HG02798 (cell line): ENCODE data around the gene APLF.

Source experiments
- ATAC-seq: cut with Tn5 transposase; IDR thresholded peaks from one replicate; pipeline ENCODE4 v1.9.1; 2021; ENCODE audit warnings: mild to moderate bottlenecking; ENCODE audit not compliant: unreplicated experiment, poor library complexity

Gene APLF, protein sequence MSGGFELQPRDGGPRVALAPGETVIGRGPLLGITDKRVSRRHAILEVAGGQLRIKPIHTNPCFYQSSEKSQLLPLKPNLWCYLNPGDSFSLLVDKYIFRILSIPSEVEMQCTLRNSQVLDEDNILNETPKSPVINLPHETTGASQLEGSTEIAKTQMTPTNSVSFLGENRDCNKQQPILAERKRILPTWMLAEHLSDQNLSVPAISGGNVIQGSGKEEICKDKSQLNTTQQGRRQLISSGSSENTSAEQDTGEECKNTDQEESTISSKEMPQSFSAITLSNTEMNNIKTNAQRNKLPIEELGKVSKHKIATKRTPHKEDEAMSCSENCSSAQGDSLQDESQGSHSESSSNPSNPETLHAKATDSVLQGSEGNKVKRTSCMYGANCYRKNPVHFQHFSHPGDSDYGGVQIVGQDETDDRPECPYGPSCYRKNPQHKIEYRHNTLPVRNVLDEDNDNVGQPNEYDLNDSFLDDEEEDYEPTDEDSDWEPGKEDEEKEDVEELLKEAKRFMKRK

DNA sequence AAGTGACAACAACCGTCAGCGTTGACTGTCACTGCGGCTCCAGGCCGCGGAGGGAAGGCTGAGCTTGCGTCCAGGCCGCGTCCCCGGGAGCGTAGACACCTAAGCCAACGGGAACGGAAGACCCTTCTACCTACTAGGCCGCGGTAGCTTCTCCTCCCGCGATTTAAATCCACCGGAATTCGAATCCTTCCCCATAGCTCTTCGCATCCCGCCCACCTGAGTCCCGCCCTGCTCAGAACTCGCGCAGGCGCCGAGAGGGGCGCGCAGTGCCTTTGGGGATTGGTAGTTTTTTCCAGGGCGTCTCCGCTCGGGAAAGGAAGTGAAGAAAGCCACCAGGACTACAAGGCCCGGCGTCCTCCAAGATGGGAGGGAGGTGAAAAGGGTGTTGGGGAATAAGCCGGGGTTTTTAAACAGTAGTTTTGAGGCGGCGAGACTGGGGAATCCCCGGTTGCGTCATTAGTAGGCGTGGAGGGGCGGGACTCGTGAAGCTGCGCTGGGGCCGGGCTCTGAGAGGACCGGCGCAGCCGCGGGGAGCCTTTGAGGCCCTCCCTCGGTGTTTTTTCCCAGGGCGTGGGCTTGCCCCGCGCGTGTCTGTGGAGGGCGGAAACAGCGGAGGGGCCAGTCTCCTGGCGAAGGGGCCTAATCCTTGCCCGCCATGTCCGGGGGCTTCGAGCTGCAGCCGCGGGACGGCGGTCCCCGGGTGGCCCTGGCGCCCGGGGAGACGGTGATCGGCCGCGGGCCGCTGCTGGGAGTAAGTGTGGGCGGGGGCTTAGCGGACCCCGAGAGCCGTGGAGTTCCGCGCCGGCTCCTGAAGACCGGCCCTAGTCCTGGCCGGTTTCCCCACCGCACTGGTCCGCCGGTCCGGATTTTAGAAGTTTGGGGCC is at the start of gene APLF, which contains the start of gene FBXO48:
APLF (plus strand) TSS at position 509 of the 884 bp plus-strand sequence; CDS start at position 656, 147 bp downstream.
FBXO48 (minus strand) TSS at position 218 of the 884 bp plus-strand sequence. CDS start 2,149 bp downstream, outside the sequence.
- ATAC-seq = peak; percentile 95

DNA sequence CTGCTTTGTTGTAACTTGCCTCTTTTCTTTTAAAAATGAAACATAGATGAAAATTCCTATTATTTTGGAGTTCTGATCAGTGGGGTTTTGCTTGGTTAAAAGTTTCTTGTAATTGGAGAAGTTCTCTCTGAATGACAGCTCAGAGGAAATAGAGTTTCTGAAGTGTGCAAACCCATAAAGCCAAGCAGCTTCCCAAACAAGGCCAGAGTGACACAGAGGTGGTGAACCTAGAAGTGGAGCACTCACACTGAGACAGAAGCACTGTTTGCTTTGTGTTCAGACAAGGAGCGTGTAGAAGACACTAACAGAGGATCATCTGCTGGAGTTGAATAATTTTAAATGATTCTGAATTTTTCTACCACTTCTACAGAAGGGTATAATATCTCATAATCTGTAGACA is 49.5 kb upstream of the APLF start:
- no peak for ATAC-seq

DNA sequence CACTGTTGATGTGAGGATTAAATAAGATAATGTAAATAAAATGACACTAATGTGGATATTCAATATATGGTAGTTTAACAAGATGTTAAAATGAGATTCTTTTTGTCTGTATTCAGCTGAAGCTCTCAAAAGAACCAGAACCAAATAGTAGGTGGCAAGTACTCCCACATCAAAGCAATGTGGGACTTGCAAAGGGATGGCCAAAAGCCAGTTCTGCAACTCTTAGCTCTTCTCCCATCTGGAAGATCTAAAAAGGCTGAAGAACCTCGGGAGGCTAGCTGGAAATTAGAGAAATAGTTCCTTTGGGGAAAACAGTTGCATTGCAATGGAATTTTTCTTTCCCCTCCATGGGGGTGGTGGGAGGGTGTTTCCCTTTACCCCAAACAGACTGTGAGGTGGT is 49.0 kb upstream of the APLF start:
- no peak for ATAC-seq

DNA sequence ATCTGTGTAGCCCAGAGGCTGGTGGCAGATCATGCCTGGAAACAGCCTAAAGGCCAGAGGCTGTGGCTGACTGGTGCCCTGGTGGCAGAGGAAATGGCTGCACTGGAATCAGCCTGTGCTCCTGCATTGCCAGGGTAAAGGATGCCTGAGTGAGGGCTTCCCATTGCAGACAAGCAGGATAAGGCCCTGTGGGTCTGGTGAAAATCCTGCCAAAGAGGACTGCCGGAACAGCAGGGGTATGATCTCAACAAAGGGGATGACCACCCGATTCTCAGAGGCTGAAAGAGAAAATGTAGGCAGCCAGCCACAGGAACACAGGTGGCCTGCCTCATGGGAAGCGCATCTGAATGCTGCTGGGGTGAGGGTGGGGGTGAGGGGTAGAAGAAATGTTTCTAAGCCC is 48.5 kb upstream of the APLF start:
- ATAC-seq = peak; percentile 54

DNA sequence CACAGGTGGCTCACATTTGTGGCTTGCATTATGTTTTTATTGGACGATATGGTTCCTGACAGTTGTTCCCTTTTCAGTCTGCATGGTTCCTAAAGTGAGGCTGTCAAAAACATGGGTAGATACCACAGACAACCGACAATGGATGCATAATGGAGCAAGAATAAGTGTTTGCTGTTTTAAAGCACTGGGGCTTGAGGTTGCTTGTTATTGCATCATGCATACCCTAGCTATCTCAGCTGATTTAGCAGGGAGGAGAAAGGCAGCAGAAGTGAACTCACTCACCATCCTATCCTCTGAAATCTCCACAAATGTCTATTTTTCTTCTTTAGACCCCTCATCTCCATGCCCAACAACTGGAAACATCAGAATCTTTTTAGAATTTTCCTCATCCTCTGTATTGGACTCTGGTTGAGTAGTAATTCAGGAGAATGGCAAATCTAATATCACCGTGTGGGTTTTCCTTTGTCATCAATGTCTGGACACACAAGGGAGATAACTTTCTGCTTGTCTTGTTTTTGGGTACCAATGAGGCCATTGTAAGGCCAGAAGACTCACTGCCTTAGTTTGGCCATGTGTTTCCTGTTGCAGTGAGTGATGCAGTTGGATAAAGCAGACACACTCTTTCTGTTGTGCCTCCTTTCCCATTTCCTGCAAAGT is 47.0 kb upstream of the APLF start:
- no peak for ATAC-seq

DNA sequence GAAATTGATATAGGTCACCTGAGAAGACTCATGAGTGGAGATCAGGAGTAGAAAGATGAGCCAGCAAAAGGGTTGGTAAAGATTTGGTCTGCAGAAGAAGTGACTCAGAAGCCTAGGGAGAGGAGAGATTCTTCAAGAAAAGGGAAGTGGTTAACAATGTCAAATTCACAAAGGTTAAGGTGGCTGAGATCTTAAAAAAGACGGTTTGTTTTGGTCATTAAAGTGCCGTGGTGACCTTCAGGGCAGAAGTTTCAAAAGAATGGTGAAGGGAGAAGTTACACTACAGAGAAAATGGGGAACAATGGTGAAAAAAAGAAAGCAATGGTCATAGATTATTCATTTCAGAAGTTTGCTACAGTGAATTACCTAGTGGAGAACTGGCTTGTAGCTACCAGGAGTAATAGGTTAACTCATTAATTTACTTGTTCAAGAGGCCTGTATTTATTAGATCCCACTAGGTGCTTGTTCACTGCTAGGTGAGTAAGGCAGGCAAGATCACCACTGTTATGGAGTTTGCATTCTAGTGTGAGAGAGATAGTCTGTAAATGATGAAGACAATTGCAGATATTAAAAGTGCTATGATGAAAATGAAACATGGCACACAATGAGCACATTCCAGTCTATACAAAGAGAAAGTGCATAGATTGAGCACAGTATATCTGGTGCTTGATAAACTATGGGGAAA is 43.3 kb upstream of the APLF start:
- ATAC-seq = peak; percentile 78

DNA sequence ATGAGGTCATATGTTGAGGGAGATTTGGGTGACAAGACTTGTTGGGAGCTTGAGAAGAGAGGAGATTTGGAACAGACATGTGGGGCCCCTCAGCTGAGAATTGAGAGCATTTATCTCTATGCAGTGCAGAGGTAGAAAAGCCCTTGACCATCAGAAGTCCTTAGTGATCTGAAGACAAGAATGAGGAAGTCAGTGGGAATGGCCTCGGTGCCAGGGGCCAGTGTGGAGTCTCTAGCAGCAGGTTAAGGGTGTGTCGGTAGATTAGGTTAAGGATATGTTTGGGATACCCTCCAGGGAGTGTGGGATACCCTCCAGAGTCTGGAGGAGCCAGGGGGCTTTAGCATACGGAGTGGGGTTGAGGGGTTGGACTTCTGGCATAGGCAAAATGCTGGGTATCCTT is 41.9 kb upstream of the APLF start:
- no peak for ATAC-seq

DNA sequence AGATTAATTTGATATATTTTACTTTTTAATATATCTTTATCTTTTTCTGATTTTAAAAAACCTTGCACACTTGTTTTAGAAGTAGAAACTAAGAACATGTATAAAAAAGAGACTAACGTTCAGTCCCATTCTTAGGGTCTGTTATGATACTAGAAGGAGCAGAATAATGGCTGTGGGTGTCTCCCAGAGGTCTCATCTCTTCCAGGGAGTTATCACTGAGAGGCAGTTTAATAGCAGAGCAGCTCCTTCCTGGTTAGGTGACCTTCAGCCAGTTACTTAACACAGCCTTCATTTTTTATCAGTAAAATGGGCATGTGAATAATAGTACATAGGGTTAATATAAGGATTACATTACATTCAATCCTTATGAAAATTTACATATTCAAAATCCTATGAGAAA is 40.9 kb upstream of the APLF start:
- ATAC-seq = no peak

DNA sequence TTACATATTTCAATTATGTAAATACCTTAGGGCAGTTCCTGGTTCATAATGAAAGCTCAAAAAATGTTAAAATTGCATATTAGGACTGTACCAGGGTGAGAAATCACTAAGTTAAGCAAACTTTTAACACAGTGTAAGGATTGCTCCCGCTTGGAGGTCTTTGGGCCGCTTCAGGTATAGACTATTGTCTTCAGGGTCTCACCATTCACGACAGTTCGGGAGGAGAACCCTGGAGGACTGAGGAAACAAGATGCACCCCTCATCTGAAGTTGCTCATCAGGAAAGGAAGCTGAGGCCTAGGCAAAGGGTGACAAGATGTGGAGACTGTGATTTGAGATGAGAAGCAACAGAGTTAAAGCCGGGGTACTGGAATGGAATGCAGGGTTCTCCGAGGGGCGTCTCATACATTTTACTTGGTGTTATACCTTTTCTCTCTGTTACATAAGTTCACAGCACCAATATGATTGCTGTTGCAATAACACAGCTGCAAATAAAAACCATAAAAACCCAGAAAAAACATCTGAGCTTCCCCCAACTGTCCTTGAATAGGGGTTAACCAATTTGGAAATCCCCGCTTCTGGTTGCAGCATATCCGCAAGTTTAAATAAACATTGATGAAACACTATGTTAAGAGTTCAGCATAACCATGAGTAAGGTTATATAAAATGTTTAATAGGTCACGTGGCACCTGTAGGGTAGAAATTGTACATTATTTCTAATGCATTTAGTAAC is 40.4 kb upstream of the APLF start:
- ATAC-seq = peak; percentile 51

DNA sequence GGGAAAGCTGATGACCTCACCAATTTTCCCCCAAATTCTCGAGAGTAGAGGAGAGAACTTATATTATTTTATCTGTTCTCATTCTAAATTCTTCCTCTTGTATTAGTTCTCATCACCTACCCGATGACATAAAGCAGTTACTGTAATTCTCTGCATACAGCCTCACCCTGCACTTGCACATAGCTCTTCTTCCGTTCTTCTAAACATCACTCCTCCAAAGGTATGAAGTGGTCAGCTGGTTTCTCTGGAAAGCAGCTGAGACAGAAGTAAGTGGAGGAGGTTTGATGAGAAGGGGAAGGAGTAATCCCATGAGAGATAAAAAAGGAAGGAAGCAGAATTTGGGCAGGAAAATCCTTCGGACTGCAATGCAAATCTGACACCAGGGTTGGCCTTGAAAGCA is 39.3 kb upstream of the APLF start:
- no peak for ATAC-seq

DNA sequence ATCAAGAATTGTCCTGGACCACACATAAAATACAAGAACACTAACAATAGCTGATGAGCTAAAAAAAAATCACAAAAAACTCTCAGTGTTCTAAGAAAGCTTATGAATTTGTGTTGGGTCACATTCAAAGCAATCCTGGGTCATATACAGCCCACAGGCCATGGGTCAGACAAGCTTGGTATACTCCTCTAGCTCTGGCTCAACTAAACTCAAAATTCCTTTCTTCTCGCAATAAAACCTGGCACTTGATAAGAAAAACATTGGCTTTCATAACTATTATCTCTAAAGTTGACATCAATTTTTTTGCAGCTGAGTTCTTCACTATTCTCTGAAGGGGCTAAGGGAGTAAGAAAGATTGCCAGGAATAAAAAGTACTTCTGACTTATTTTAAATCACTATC is 38.6 kb upstream of the APLF start:
- ATAC-seq = no peak

DNA sequence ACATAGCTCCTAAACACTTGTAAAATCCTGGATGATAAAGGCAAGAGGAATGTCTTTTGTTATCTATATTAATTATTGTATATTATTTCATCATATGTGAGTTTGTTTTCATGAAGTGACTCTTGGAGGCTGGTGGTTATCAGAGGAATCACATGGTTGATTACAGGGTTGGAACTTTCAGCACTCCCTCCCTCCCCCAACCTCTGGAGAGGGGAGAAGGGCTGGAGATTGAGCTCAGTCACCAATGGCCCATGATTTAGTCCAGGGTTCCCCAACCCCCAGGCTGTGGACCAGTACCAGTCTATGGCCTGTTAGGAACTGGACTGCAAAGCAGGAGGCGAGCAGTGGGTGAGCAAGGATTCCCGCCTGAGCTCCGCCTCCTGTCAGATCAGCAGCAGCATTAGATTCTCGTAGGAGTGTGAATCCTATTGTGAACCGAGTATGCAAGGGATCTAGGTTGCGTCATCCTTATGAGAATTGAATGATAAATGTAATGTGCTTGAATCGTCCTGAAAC is 38.0 kb upstream of the APLF start:
- ATAC-seq = no peak

DNA sequence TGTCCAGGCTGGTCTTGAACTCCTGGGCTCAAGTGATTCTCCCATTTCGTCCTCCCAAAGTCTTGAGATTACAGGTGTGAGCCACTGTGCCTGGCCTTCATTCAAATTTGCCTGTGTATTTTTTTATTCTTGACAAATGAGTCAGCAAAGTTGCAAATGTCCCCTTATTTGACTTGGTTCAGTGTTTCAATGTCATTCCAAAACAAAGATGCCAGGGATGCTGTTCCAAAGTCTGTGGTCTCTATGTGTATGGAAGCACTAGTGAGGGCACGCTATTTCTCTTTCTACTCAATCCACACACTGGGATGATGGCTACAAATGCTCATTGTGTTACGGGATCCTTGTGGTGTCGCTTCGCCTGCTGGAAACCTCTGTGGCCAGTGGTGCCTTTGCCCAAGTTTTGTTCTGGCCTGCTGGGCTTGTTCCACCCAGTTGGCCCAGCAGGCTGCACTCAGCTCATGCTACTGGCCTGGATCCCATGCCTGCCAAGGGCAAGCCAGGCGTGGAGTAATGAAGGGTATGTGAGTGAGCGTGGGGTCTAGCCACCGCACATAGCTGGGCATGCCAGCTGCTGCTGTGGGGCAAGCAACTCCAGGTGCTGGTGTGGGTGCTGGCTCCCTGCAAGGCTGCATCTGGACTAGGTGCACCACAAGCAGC is 35.9 kb upstream of the APLF start:
- ATAC-seq = no peak

DNA sequence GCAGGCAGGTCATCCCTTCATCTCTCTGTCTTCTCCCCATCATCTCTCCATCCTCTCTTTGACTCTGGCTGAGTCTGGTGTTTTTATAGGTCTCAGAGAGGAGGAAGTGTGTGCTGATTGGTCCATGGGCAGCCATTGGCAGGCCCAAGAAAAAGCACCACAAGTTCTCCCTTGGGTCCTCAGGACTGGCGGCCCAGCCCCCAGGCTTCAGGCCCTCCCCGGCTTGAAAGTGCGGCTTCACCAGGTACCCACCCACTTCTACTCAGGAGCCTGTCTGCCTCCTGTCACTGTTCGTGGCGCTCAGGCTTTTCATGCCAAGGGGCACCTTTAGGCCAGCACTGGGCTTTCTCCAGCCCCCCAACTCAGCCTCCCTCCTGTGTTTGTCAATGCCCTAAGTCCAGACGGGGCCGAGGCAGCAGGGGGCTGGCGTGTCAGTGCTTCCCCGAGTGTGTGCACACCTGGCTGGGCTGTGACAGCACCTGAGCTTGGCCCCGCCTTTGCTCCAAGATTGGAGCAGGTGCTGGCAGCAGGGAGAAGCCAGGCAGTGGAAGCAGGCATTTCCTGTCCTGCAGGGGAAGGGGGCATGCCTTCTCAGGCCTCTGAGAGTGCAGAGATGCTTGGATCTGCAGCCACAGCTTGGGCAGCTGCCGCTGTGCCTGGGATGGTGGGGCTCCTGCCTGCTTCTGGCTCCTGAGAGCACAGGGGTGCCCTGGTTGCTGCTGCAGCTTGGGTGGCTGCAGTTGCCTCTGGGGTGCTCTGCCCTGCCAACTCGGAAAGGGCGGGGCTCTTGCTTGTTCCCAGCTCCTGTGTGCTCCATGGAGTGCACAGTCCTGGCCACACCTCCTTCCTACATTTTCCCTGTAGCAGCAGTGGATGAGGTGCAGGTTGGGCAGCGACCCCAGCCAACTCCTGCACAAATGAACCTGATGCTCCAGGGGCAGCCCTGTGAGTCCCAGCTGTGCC is 34.4 kb upstream of the APLF start:
- ATAC-seq = no peak

DNA sequence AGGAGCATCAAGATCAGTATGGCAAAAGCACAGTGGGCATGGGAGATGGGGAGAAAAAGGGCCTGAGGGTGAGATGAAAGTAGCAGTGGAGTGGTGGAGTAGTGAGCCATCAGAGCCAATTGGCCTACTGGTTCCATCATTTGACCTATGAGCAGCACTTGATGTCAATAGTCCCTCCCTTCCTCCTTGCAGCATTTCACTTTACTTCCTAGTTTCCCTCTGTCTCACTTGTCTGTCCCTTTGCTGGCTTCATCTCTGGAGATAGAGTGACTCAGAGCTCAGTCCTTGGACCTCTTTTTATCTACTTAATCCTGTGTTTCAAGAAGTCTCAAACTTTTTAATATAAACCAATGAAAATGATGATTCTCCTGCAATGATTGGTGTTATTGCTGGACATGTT is 32.4 kb upstream of the APLF start:
- ATAC-seq = no peak

DNA sequence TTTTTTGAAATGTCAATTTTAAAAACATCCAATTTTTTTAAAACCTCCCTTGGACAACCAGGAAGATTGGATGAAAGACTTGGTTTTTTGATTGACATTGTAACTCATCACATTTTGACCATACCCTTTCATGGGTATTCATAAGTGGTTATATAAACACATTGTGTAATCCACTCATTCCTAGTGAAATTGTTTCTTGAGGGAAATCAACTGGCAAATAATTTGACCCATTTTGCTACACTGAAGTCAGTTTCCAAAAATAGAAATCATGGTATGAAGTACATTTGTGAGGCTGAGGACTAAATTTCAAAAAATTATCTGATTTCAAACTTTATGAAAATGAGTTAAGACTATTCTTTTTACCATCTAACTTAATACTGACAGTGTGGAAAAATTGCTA is 31.8 kb upstream of the APLF start:
- ATAC-seq = no peak

DNA sequence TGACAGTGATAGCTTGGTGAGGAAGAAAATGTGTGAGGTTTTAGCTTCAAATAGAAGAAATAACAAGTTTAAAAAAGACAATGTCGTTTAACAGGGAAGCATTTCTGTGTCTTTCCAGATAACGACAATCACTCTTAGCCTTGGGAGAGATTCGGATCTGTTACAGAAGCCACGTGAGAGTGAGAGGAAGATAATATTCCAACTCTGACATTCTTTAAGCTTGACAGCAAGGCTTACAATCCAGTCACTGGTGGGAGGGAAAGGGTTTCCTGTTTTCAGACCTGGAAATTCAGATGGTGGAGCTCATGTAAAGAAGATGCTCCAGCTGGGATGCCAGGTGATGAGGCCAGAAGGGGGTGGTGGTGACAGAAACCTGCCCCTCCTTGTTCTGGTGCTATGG is 31.1 kb upstream of the APLF start:
- no peak for ATAC-seq
